Upper lobe of right lung (tissue), 1 donor: ENCODE results near the gene LHX4. TPM values are rescaled to one million over a fixed set of nuclear protein-coding genes. Genes with fewer than 3 reads are reported as not detected.
A peak's percentile ranks its signal among the peaks of the same experiment; 100 is the strongest.

ENCODE experiments used
- ATAC-seq: fragments of 200-7000 bp; cut with Tn5 transposase; one replicate; pipeline ENCODE4 v1.9.1; 2020; ENCODE audit warnings: mild to moderate bottlenecking, moderate library complexity
- DNase-seq: peaks from one replicate; pipeline ENCODE4 v3.0.0-alpha.2; 2020
- H3K27ac ChIP-seq: fragments of 200-600 bp; one replicate; pipeline ENCODE4 v1.8.0; 2022
- H3K27me3 ChIP-seq: fragments of 200-600 bp; one replicate; pipeline ENCODE4 v1.8.0; 2022; ENCODE audit warnings: mild to moderate bottlenecking
- H3K36me3 ChIP-seq: fragments of 200-600 bp; one replicate; pipeline ENCODE4 v1.8.0; 2022
- H3K4me1 ChIP-seq: fragments of 200-600 bp; one replicate; pipeline ENCODE4 v1.8.0; 2022
- H3K4me3 ChIP-seq: fragments of 200-600 bp; one replicate; pipeline ENCODE4 v1.8.0; 2022; ENCODE audit warnings: mild to moderate bottlenecking
- H3K9me3 ChIP-seq: fragments of 200-600 bp; one replicate; pipeline ENCODE4 v1.8.0; 2022
- intact Hi-C: fragments of 100-400 bp; cut with DNase I; formaldehyde crosslinking; loops from one replicate; pipeline ENCODE4 v1.11.0; 2022
- total RNA-seq: library from RNA; stranded (reverse); fragmentation: NEBNext Ultra II Directional; extraction: Animal tissue kit (Norgen Biotek cat#: 25700); gene quantifications from one replicate; pipeline ENCODE4 v1.2.1, GENCODE V29; 2021
- TF ChIP-seq, protein P1 (sequence below): fragments of 200-600 bp; IDR thresholded peaks from one replicate; pipeline ENCODE4 v1.8.0; 2022; ENCODE audit warnings: antibody characterized with exemption
- donor health status: DM: no; HTN: yes; CAD: no; lungs with severe emphysema.

Gene LHX4
- total RNA-seq, 1 donor from 2014 or later = not detected

GRCh38 chr1:180248731-180249681 lies 18.9 kb downstream of the LHX4 start:
- TF ChIP-seq, protein P1, sequence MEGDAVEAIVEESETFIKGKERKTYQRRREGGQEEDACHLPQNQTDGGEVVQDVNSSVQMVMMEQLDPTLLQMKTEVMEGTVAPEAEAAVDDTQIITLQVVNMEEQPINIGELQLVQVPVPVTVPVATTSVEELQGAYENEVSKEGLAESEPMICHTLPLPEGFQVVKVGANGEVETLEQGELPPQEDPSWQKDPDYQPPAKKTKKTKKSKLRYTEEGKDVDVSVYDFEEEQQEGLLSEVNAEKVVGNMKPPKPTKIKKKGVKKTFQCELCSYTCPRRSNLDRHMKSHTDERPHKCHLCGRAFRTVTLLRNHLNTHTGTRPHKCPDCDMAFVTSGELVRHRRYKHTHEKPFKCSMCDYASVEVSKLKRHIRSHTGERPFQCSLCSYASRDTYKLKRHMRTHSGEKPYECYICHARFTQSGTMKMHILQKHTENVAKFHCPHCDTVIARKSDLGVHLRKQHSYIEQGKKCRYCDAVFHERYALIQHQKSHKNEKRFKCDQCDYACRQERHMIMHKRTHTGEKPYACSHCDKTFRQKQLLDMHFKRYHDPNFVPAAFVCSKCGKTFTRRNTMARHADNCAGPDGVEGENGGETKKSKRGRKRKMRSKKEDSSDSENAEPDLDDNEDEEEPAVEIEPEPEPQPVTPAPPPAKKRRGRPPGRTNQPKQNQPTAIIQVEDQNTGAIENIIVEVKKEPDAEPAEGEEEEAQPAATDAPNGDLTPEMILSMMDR = no peak
- ATAC-seq (peak; percentile 66), DNase-seq (peak; percentile 55)
- peaks cover 6% of the 10 kb centered on the region for H3K27me3 ChIP-seq
- no peak overlapping the region for H3K4me3 ChIP-seq
- intact Hi-C loops = no loop called here
- H3K36me3 ChIP-seq = no peaks in the 10 kb centered on the region
- H3K27ac ChIP-seq = no peak overlapping the region
- no peaks in the 10 kb centered on the region for H3K9me3 ChIP-seq
- no peaks in the 10 kb centered on the region for H3K4me1 ChIP-seq

DNA sequence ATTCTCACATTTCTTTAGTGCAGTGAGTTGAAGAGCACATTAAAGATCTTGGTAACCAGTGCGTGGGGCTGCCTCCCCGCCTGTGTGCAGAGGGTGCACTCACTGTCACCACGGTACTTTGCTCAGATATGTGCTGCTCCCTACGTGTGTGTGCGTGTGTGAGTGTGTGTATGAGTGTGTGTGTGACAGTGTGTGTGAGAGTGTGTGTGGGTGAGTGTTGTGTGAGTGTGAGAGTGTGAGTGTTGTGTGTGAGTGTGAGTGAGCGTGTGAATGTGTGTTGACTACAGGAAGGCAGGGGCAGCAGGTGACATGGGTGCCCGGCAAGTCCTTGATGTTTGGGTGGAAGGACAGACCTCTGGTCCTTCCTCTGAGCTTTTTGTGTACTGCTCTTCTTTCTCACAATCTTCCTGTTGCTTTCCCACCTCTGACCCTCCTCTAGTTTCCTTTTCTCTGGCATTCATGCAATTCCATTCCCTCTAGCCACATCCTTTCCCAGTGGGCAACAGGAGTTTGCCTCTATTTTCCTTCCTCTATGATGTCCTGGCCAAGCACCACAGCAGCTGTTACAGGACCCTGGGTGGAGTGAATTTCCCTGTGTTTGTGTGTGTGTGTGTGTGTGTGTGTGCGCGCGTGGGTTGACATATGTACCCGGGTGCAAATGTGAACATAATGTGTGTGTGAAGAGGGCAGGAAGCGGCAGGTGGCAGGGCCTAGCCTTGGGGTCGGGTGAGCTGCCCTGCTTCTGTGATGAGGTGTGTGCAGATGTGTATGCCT lies 19.8 kb downstream of the LHX4 start:
- peak; percentile 32 for DNase-seq
- Histone ChIP-seq H3K9me3 (no peaks in the 10 kb centered on the region), H3K27ac (no peak overlapping the region), H3K27me3 (peaks cover 15% of the 10 kb centered on the region), H3K36me3 (no peaks in the 10 kb centered on the region), H3K4me1 (no peaks in the 10 kb centered on the region), H3K4me3 (no peak overlapping the region)
- no peak for ATAC-seq
- TF ChIP-seq, protein P1 = no peak
- intact Hi-C loops = loop anchor here (10.0 kb wide), 1 partner anchor 215 kb away; no protein-coding TSS in a partner anchor

- ATAC-seq (no peak), DNase-seq (peak; percentile 58)
- Histone ChIP-seq H3K4me1 (no peaks in the 10 kb centered on the region), H3K27me3 (peaks cover 20% of the 10 kb centered on the region), H3K9me3 (no peaks in the 10 kb centered on the region), H3K27ac (no peak overlapping the region), H3K4me3 (no peak overlapping the region), H3K36me3 (no peaks in the 10 kb centered on the region)
- intact Hi-C loops = loop anchor here (10.0 kb wide), 1 partner anchor 214 kb away; no protein-coding TSS in a partner anchor
- TF ChIP-seq, protein P1 = no peak
These were observed 20.4 kb downstream of the LHX4 start for GRCh38 chr1:180250499-180250770.

DNA sequence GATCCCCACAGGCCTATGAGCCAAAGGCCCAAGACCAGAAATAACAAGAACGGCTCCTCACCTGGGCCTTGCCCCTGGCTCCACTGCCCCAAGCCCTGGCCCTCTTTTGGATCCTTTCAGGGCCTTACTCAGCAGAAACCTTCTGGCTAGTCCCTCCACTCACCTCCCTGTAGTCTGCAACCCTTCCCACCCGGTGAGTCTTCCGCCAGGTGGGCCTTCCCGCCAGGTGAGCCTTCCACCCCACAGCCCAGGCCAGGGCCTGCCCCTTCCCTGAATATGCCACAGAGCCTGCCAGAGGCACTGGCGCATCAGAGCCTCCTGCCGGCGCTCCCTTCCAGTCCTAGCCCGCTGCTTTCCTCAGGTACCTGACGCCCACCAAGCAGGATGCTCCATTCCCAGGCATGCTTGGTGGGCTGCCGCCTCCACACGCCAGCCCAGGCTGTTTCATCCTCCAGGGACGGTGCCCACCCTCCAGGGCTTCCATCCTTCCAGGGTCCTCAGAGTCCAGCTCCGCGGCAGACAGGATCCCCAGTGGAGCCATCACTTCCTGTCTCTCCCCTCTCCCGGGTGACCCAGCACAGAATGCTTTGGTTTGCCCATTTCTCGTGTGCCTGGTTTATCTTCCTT lies 20.9 kb downstream of the LHX4 start:
- H3K27me3 ChIP-seq = peaks cover 21% of the 10 kb centered on the region
- H3K27ac ChIP-seq = no peak overlapping the region
- no peaks in the 10 kb centered on the region for H3K36me3 ChIP-seq
- H3K9me3 ChIP-seq = no peaks in the 10 kb centered on the region
- intact Hi-C loops = loop anchor here (10.0 kb wide), 1 partner anchor 214 kb away; no protein-coding TSS in a partner anchor
- DNase-seq (peak; percentile 60), ATAC-seq (no peak)
- H3K4me1 ChIP-seq = no peaks in the 10 kb centered on the region
- no peak overlapping the region for H3K4me3 ChIP-seq
- TF ChIP-seq, protein P1 = no peak

GRCh38 chr1:180251526-180252305 lies 21.7 kb downstream of the LHX4 start:
- TF ChIP-seq, protein P1 = no peak
- no peak overlapping the region for H3K4me3 ChIP-seq
- H3K27ac ChIP-seq = no peak overlapping the region
- no peaks in the 10 kb centered on the region for H3K36me3 ChIP-seq
- H3K27me3 ChIP-seq = peaks cover 24% of the 10 kb centered on the region
- DNase-seq (peak; percentile 20), ATAC-seq (no peak)
- no peaks in the 10 kb centered on the region for H3K9me3 ChIP-seq
- intact Hi-C loops = loop anchor here (10.0 kb wide), 1 partner anchor 213 kb away; no protein-coding TSS in a partner anchor
- H3K4me1 ChIP-seq = no peaks in the 10 kb centered on the region
